GM12874 (cell line): Measurements from ENCODE around the gene FBXL19.

Experiments used
- CTCF ChIP-seq: IDR thresholded peaks from 2 replicates; pipeline ENCODE4 v1.5.1; 2011; ENCODE audit warnings: low read depth, mild to moderate bottlenecking, control low read depth, low read length, moderate library complexity; ENCODE audit not compliant: insufficient read depth

The FBXL19 gene

GRCh38 chr16:30925632-30925987 lies 2.2 kb downstream of the FBXL19 start:
- no peak for TF ChIP-seq CTCF

GRCh38 chr16:30925995-30926811 lies 2.8 kb downstream of the FBXL19 start:
- no peak for TF ChIP-seq CTCF

GRCh38 chr16:30926937-30927788 lies 3.8 kb downstream of the FBXL19 start:
- no peak for TF ChIP-seq CTCF

GRCh38 chr16:30927789-30928378 lies 4.5 kb downstream of the FBXL19 start:
- no peak for TF ChIP-seq CTCF

- TF ChIP-seq CTCF, result no peak
Observed at GRCh38 chr16:30928390-30928789, 5.0 kb downstream of the FBXL19 start.

GRCh38 chr16:30929167-30929566 lies 5.8 kb downstream of the FBXL19 start:
- no peak for TF ChIP-seq CTCF

- no peak for TF ChIP-seq CTCF
Observed at GRCh38 chr16:30930160-30930571, 6.8 kb downstream of the FBXL19 start.
